Type B pancreatic cell (in vitro differentiated cells): Measurements from ENCODE around the gene MON1B. TPM values are rescaled to one million over a fixed set of nuclear protein-coding genes. Genes with fewer than 3 reads are reported as not detected.
"Not testable (repeated sequence)": the region's sequence is repeated elsewhere in the genome, so short reads cannot be mapped to it uniquely, and the experiment has no call there.

Experiments
- DNase-seq: peaks from one replicate; pipeline ENCODE4 v3.0.0; 2021; ENCODE audit warnings: mixed read lengths; ENCODE audit not compliant: unreplicated experiment; ENCODE audit errors: extremely low spot score
- H3K27ac Mint-ChIP-seq: 2 replicates; pipeline ENCODE4 v1.8.0; 2021; ENCODE audit warnings: mild to moderate bottlenecking, mixed read lengths
- H3K27me3 Mint-ChIP-seq: 2 replicates; pipeline ENCODE4 v1.8.0; 2021; ENCODE audit warnings: mixed read lengths
- H3K36me3 Mint-ChIP-seq: 2 replicates; pipeline ENCODE4 v1.8.0; 2021; ENCODE audit warnings: mixed read lengths
- H3K4me1 Mint-ChIP-seq: one replicate; pipeline ENCODE4 v1.8.0; 2021; ENCODE audit warnings: mixed read lengths; ENCODE audit not compliant: unreplicated experiment
- H3K4me3 Mint-ChIP-seq: 2 replicates; pipeline ENCODE4 v1.8.0; 2021; ENCODE audit warnings: mild to moderate bottlenecking, mixed read lengths
- H3K9me3 Mint-ChIP-seq: 2 replicates; pipeline ENCODE4 v1.8.0; 2021; ENCODE audit warnings: mixed read lengths
- CTCF ChIP-seq: fragments of 200-600 bp; sonication (generic); conservative IDR thresholded peaks from 2 replicates; pipeline ENCODE4 v1.5.0; 2021; ENCODE audit warnings: antibody characterized with exemption, mild to moderate bottlenecking
- total RNA-seq: library from RNA; stranded (reverse); gene quantifications from 2 replicates; pipeline ENCODE4 v1.2.1, GENCODE V29; 2021; ENCODE audit warnings: low replicate concordance

MON1B gene
- total RNA-seq, 1 donor from 2014 or later = 41.6 TPM

- H3K27me3 Mint-ChIP-seq = peaks cover 37% of the 10 kb centered on the region
- no peak overlapping the region for H3K27ac Mint-ChIP-seq
- peaks cover 11% of the 10 kb centered on the region for H3K4me1 Mint-ChIP-seq
- no peak for DNase-seq
- H3K36me3 Mint-ChIP-seq = no peaks in the 10 kb centered on the region
- no peak overlapping the region for H3K4me3 Mint-ChIP-seq
- TF ChIP-seq CTCF = peak; percentile 86
- no peaks in the 10 kb centered on the region for H3K9me3 Mint-ChIP-seq
Measured at GRCh38 chr16:77171745-77172635, 19.0 kb upstream of the MON1B start.

- Mint-ChIP-seq H3K9me3 (no peaks in the 10 kb centered on the region), H3K4me3 (no peak overlapping the region), H3K27me3 (peaks cover 40% of the 10 kb centered on the region), H3K4me1 (peaks cover 11% of the 10 kb centered on the region), H3K27ac (no peak overlapping the region), H3K36me3 (no peaks in the 10 kb centered on the region)
- no peak for DNase-seq
- no peak for TF ChIP-seq CTCF
Measured at GRCh38 chr16:77172951-77173350, 18.0 kb upstream of the MON1B start.

- no peak overlapping the region for H3K4me3 Mint-ChIP-seq
- no peak overlapping the region for H3K27ac Mint-ChIP-seq
- H3K9me3 Mint-ChIP-seq = no peaks in the 10 kb centered on the region
- H3K36me3 Mint-ChIP-seq = no peaks in the 10 kb centered on the region
- H3K4me1 Mint-ChIP-seq = no peaks in the 10 kb centered on the region
- TF ChIP-seq CTCF = no peak
- no peak for DNase-seq
- no peaks in the 10 kb centered on the region for H3K27me3 Mint-ChIP-seq
Measured at GRCh38 chr16:77183137-77183536, 7.9 kb upstream of the MON1B start.

- H3K4me3 Mint-ChIP-seq, H3K9me3 Mint-ChIP-seq, H3K27me3 Mint-ChIP-seq, H3K4me1 Mint-ChIP-seq, H3K27ac Mint-ChIP-seq, DNase-seq, H3K36me3 Mint-ChIP-seq: not testable (repeated sequence)
Measured at GRCh38 chr16:77186298-77186697, 4.7 kb upstream of the MON1B start.

- TF ChIP-seq CTCF = no peak
- Mint-ChIP-seq H3K36me3 (peaks cover 34% of the 10 kb centered on the region), H3K27ac (peak overlapping the region; percentile 100), H3K4me1 (peaks cover 32% of the 10 kb centered on the region), H3K27me3 (no peaks in the 10 kb centered on the region), H3K9me3 (no peaks in the 10 kb centered on the region), H3K4me3 (peak overlapping the region; percentile 95)
- no peak for DNase-seq
Measured at GRCh38 chr16:77190190-77190477, 856 bp upstream of the MON1B start.

- no peak for DNase-seq
- Mint-ChIP-seq H3K4me1 (peaks cover 32% of the 10 kb centered on the region), H3K27me3 (no peaks in the 10 kb centered on the region), H3K36me3 (peaks cover 37% of the 10 kb centered on the region), H3K9me3 (no peaks in the 10 kb centered on the region), H3K4me3 (peak overlapping the region; percentile 95), H3K27ac (peak overlapping the region; percentile 100)
- TF ChIP-seq CTCF = no peak
Measured at GRCh38 chr16:77191259-77191969, 424 bp downstream of the MON1B start.
